ENCODE data around the gene PTMA. TPM values are rescaled to one million over a fixed set of nuclear protein-coding genes. Genes with fewer than 3 reads are reported as not detected.

The PTMA gene
- total RNA-seq, 2 experiments from 2014 or later, result 1,546 to 1,586 TPM

DNA sequence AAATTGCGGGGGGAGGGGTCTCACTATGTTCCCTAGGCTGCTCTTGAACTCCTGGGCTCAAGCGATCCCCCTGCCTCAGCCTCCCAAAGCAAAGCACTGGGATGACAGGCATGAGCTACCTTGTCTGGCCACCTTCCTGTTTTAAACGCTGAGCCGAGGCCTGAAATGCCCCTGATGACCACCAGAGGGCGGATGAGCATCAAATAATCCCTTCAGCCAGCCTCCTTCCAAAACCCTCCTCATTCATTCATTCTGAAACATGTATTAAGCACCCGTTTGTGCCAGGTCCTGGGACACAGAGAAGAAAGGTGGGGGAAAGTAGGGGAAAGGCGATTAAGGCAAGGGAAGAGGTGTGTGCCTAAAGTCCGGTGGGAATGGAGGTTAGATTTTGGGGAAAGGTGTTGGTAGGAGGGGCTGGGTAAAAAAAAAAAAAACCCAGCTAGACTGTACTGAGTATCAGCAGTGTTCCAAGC, 30.7 kb upstream of the PTMA start:
- no peaks in the 10 kb centered on the region for H3K36me3 Mint-ChIP-seq (ENCODE audit: low read depth)
- peaks cover 13 to 14% of the 10 kb centered on the region in 2 experiments for H3K27me3 ChIP-seq (ENCODE audit: control insufficient read depth in 1 of 2, insufficient read depth in 2 of 2, low read length in 2 of 2)
- H3K4me1 Mint-ChIP-seq (ENCODE audit: low read depth), result peaks cover 5% of the 10 kb centered on the region
- no peak overlapping the region for H3K4me3 ChIP-seq (ENCODE audit: low read length)
- intact Hi-C loops (cut with DNase I, micrococcal nuclease), result loop anchor here (1.0 to 10.0 kb wide), 7 partner anchors 10 to 637 kb away; no protein-coding TSS in a partner anchor
- DNase-seq, result peak; percentile 77 to 92 (median 82)
- H3K4me3 Mint-ChIP-seq, result no peak overlapping the region
- no peak overlapping the region for H3K27ac Mint-ChIP-seq
- H3K9me3 Mint-ChIP-seq, result no peaks in the 10 kb centered on the region
- CTCF ChIA-PET, result interaction anchor here (0.6 to 5.2 kb wide), 19 partner anchors 9 to 109 kb away, joined by 3 to 122 read pairs (median 5); partner anchors contain the start of genes COPS7B and PTMA
- TF ChIP-seq, protein P1, sequence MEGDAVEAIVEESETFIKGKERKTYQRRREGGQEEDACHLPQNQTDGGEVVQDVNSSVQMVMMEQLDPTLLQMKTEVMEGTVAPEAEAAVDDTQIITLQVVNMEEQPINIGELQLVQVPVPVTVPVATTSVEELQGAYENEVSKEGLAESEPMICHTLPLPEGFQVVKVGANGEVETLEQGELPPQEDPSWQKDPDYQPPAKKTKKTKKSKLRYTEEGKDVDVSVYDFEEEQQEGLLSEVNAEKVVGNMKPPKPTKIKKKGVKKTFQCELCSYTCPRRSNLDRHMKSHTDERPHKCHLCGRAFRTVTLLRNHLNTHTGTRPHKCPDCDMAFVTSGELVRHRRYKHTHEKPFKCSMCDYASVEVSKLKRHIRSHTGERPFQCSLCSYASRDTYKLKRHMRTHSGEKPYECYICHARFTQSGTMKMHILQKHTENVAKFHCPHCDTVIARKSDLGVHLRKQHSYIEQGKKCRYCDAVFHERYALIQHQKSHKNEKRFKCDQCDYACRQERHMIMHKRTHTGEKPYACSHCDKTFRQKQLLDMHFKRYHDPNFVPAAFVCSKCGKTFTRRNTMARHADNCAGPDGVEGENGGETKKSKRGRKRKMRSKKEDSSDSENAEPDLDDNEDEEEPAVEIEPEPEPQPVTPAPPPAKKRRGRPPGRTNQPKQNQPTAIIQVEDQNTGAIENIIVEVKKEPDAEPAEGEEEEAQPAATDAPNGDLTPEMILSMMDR (IDR thresholded peaks at IDR 0.05), result peak; percentile 81
- ATAC-seq (ENCODE audit: poor library complexity), result peak; percentile 92
- H3K9me3 ChIP-seq (ENCODE audit: control insufficient read depth in 1 of 2, insufficient read depth in 1 of 2, low read length in 2 of 2), result peaks cover 0 to 8% of the 10 kb centered on the region in 2 experiments
- peaks cover 16% of the 10 kb centered on the region for H3K4me1 ChIP-seq (ENCODE audit: insufficient read depth, low read length)
- peaks cover 18% of the 10 kb centered on the region for H3K27me3 Mint-ChIP-seq
- H3K36me3 ChIP-seq (ENCODE audit: insufficient read depth, low read length), result no peaks in the 10 kb centered on the region
- POLR2A ChIA-PET, result interaction anchor here (1.0 to 4.0 kb wide), 6 partner anchors 16 to 65 kb away, joined by 3 to 62 read pairs (median 10); partner anchors contain the start of gene PTMA
- no peak overlapping the region for H3K27ac ChIP-seq (ENCODE audit: low read depth in 1 of 2, low read length in 2 of 2)

DNA sequence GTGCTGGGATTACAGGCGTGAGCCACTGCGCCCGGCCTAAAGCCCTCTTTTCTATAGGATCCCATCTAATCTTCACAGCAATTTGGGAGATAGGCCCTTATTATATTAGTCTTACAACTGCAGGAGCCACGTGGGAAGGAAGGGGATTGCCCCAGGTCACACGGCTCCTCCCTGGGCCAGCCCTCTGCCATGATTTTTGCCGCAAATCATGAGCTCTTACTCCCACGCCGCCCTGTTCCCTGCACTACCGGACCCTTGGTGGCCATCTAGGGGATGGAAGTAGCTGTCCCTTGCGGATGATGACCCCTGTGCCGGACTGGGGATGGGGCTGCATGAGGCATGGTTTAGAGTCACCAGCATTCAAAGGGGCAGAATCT, 28.4 kb upstream of the PTMA start:
- H3K4me1 ChIP-seq (ENCODE audit: insufficient read depth, low read length), result peaks cover 13% of the 10 kb centered on the region
- Mint-ChIP-seq H3K36me3 (ENCODE audit: low read depth) (no peaks in the 10 kb centered on the region), H3K4me3 (no peak overlapping the region), H3K27ac (no peak overlapping the region), H3K9me3 (no peaks in the 10 kb centered on the region), H3K27me3 (peaks cover 22% of the 10 kb centered on the region), H3K4me1 (ENCODE audit: low read depth) (peaks cover 5% of the 10 kb centered on the region)
- no peak overlapping the region for H3K27ac ChIP-seq (ENCODE audit: low read depth in 1 of 2, low read length in 2 of 2)
- ATAC-seq (ENCODE audit: poor library complexity), result no peak
- CTCF ChIA-PET, result interaction anchor here (1.3 to 3.1 kb wide), 2 partner anchors 28 to 35 kb away, joined by 3 to 15 read pairs; no protein-coding TSS in a partner anchor
- POLR2A ChIA-PET, result interaction anchor here (1.0 to 2.9 kb wide), 3 partner anchors 30 to 34 kb away, joined by 3 to 12 read pairs (median 4); no protein-coding TSS in a partner anchor
- TF ChIP-seq, protein P1 (IDR thresholded peaks at IDR 0.05), result no peak
- H3K36me3 ChIP-seq (ENCODE audit: insufficient read depth, low read length), result no peaks in the 10 kb centered on the region
- H3K4me3 ChIP-seq (ENCODE audit: low read length), result no peak overlapping the region
- DNase-seq, result no peak
- peaks cover 13 to 14% of the 10 kb centered on the region in 2 experiments for H3K27me3 ChIP-seq (ENCODE audit: control insufficient read depth in 1 of 2, insufficient read depth in 2 of 2, low read length in 2 of 2)
- H3K9me3 ChIP-seq (ENCODE audit: control insufficient read depth in 1 of 2, insufficient read depth in 1 of 2, low read length in 2 of 2), result peaks cover 0 to 8% of the 10 kb centered on the region in 2 experiments
- intact Hi-C loops (cut with DNase I, micrococcal nuclease), result loop anchor here in 1 of 2 experiments (5.0 to 10.0 kb wide), 2 partner anchors 97 to 635 kb away; no protein-coding TSS in a partner anchor

DNA sequence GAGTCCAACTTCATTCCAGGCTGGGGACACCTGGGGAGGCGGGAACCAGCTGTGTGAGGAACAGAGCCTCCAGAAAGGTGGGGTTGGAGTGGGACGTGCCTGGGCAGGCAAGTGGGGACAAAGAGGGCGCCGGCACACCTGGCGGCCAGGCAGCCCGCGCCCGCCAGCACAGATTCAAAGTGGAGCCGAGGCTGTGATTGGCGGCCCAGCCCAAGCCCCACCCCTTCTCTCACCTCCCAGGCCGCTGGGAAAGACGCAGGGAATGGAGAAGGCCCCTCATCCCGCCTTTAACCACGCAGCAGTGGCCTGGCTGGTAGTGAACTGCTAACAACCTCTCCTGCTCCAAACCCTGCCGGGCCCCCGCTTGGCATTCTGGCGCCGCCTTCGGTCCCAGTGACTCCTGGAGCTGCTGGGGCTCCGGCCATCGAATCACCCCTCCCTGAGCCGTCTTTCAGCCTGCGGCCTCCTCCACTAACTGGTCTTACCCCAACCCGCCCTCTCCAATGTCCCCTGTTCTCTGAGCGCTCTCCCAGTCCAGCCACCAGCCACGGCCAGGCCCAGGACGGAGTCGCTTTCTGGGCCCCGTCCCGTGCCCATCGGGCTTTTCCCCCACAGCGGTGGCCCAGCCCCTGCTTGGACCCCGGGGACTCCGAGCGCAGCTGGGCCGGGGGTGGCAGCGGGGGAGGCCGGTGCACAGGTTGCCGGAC, 27.9 kb upstream of the PTMA start:
- no peak for ATAC-seq (ENCODE audit: poor library complexity)
- no peak overlapping the region for H3K27ac Mint-ChIP-seq
- H3K36me3 Mint-ChIP-seq (ENCODE audit: low read depth), result no peaks in the 10 kb centered on the region
- no peaks in the 10 kb centered on the region for H3K36me3 ChIP-seq (ENCODE audit: insufficient read depth, low read length)
- peaks cover 22% of the 10 kb centered on the region for H3K27me3 Mint-ChIP-seq
- no peak overlapping the region for H3K27ac ChIP-seq (ENCODE audit: low read depth in 1 of 2, low read length in 2 of 2)
- TF ChIP-seq, protein P1 (IDR thresholded peaks at IDR 0.05), result no peak
- H3K4me1 Mint-ChIP-seq (ENCODE audit: low read depth), result peaks cover 5% of the 10 kb centered on the region
- H3K9me3 Mint-ChIP-seq, result no peaks in the 10 kb centered on the region
- peaks cover 9% of the 10 kb centered on the region for H3K4me1 ChIP-seq (ENCODE audit: insufficient read depth, low read length)
- CTCF ChIA-PET, result interaction anchor here (3.1 kb wide), 1 partner anchor 34 kb away, joined by 15 read pairs; no protein-coding TSS in a partner anchor
- H3K4me3 ChIP-seq (ENCODE audit: low read length), result no peak overlapping the region
- DNase-seq, result no peak
- intact Hi-C loops (cut with DNase I, micrococcal nuclease), result no loop called here
- peaks cover 0 to 8% of the 10 kb centered on the region in 2 experiments for H3K9me3 ChIP-seq (ENCODE audit: control insufficient read depth in 1 of 2, insufficient read depth in 1 of 2, low read length in 2 of 2)
- H3K4me3 Mint-ChIP-seq, result no peak overlapping the region
- H3K27me3 ChIP-seq (ENCODE audit: control insufficient read depth in 1 of 2, insufficient read depth in 2 of 2, low read length in 2 of 2), result peaks cover 13 to 14% of the 10 kb centered on the region in 2 experiments
- POLR2A ChIA-PET, result interaction anchor here (1.0 to 2.9 kb wide), 3 partner anchors 29 to 34 kb away, joined by 3 to 12 read pairs (median 4); no protein-coding TSS in a partner anchor

Measured in CD4-positive, alpha-beta T cell (primary cell).